Esophagus squamous epithelium (tissue), 4 donors: ENCODE results near the gene ZAP70.

ENCODE experiments used
- POLR2A ChIP-seq, 4 donors: fragments of 450-650 bp; IDR thresholded peaks; one replicate each; pipeline ENCODE4 v1.6.1; 2017; ENCODE audit warnings: antibody characterized with exemption in 4 of 4, mild to moderate bottlenecking in 4 of 4, moderate library complexity in 3 of 4
- TF ChIP-seq, protein P1 (sequence below), 6 experiments: fragments of 450-650 bp in 4 of 6; fragments of 200-600 bp in 2 of 6; sonication (generic) in 2 of 6; IDR thresholded peaks; one replicate each; pipeline ENCODE4 v1.5.1; 2016 to 2019; ENCODE audit warnings: antibody characterized with exemption in 6 of 6, mild to moderate bottlenecking in 4 of 6, moderate library complexity in 4 of 6

DNA sequence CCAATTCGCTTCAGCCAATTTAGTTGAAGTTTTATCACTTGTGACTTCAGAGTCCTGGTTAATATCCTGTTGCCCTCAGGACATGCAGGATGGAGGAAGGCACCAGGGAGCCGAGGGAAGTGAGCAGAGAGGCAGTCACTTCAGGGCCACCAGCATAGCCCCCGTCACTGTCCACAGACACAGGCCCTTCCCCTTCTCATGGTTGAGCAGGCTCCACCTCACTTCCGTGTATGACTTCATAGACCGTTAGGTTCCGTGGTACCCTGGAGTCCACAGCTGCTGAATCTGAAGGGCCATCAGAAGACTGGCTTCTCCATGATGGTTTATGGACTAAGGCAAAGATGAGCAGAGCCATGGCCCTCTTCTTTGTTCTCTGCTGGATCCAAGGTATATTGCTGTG lies 43.9 kb upstream of the ZAP70 start, which contains the start of gene C2orf92:
- TF ChIP-seq, protein P1, sequence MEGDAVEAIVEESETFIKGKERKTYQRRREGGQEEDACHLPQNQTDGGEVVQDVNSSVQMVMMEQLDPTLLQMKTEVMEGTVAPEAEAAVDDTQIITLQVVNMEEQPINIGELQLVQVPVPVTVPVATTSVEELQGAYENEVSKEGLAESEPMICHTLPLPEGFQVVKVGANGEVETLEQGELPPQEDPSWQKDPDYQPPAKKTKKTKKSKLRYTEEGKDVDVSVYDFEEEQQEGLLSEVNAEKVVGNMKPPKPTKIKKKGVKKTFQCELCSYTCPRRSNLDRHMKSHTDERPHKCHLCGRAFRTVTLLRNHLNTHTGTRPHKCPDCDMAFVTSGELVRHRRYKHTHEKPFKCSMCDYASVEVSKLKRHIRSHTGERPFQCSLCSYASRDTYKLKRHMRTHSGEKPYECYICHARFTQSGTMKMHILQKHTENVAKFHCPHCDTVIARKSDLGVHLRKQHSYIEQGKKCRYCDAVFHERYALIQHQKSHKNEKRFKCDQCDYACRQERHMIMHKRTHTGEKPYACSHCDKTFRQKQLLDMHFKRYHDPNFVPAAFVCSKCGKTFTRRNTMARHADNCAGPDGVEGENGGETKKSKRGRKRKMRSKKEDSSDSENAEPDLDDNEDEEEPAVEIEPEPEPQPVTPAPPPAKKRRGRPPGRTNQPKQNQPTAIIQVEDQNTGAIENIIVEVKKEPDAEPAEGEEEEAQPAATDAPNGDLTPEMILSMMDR (IDR thresholded peaks at IDR 0.05) = no peak
- TF ChIP-seq POLR2A (IDR thresholded peaks at IDR 0.05) = no peak
